Fibroblast of peridontal ligament (primary cell): ENCODE results near the gene HTR3B.
"Not testable (repeated sequence)": the region's sequence is repeated elsewhere in the genome, so short reads cannot be mapped to it uniquely, and the experiment has no call there.

Source experiments
- DNase-seq: peaks from one replicate; pipeline ENCODE4 v3.0.0-alpha.2; 2010; ENCODE audit errors: extremely low read depth

Gene HTR3B

GRCh38 chr11:113946162-113946561 lies 41.6 kb downstream of the HTR3B start:
- DNase-seq, result not testable (repeated sequence)

DNA sequence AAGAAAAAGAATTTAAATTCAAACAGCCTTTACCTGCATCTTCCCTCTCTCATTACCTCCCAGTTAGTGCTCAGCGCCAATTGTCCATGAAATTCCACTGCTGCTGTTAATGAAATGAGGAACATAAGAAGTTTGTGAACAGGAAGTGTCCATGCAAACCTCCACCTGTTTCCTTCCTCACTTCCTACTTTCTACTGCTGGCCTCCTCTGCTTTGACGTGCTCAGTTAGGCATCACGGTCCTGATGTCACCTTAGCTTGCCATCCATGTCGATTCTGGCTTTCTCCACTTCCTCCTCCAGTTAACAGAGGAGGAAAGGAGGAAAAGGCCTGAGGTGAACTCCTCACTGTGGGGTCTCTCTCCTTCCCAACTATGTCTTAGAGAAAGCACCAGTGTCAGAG lies 43.4 kb downstream of the HTR3B start:
- DNase-seq, result no peak

DNA sequence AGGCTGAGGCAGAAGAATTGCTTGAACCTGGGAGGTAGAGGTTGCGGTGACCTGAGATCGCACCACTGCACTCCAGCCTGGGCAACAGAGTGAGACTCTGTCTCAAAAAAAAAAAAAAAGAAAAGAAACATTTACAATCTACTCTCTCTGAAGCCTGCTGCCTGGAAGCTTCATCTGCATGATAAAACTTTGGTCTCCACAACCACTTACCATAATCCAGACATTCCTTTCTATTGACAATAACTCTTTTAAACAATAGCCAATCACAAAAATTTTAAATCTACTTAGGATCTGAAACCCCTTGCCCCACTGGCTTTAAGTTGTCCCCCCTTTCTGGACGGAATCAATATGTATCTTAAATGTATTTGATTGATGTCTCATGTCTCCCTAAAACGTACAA lies 45.3 kb downstream of the HTR3B start:
- DNase-seq, result no peak

DNA sequence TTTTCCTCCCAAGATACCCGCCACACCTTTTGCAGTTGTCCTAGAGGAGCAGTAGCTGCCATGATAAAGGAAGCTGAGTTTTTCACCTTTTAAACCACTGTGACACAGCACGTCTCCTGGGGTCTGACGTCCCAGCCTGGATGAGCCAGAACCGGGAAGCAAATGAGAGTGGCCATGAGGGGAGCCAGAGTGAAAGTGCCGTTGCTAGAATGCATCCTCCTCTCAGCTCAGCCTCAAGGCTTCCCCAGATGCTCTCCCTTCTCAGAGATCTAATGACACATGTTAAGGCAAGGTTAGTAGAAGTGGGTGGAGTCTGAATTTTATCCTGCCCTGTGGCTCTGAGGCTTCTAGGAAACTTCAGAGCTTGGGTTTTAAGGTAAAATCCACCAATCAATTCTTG lies 46.9 kb downstream of the HTR3B start:
- DNase-seq, result no peak

- no peak for DNase-seq
Observed at GRCh38 chr11:113952070-113952469, 47.5 kb downstream of the HTR3B start.

- no peak for DNase-seq
Observed at GRCh38 chr11:113952588-113952987, 48.0 kb downstream of the HTR3B start.

DNA sequence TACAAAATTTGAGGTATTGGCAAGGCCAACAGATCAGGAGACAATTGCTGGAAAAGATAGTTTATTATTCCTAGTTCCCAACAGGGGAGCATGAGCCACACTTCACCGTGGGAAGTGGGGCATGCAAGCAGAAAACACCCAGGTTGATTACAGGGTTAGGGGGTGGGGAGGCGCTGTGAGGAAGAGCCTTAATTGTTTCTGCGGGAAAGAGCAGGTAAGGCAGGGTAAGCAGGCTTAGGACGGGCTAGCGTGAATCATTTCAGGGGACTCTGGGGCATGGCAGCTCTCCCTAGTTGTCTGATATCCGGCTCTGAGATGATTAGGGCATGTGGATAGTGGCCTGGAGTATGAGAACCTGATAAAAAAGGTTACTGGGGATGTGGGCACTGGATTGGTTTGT lies 49.6 kb downstream of the HTR3B start:
- no peak for DNase-seq

DNA sequence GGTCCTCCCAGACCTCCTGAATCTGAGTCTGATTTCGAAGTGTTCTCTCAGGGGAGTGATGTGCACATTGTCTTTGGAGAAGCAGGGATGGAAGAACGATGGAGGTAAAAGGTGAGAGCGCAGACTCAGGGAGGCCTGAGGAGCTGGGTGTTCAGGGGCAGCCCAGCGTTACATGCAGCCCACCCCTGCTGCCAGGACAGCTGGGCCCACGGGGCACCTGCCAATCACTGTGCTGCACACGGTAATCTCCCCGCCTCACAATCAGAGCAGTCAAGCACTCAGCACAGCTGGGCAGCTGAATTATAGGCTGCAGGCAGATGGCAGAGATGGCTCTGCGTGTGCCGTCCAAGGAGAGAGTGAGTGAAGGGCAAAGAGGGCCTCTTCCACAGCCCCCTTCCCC lies 52.4 kb downstream of the HTR3B start:
- DNase-seq, result no peak

DNA sequence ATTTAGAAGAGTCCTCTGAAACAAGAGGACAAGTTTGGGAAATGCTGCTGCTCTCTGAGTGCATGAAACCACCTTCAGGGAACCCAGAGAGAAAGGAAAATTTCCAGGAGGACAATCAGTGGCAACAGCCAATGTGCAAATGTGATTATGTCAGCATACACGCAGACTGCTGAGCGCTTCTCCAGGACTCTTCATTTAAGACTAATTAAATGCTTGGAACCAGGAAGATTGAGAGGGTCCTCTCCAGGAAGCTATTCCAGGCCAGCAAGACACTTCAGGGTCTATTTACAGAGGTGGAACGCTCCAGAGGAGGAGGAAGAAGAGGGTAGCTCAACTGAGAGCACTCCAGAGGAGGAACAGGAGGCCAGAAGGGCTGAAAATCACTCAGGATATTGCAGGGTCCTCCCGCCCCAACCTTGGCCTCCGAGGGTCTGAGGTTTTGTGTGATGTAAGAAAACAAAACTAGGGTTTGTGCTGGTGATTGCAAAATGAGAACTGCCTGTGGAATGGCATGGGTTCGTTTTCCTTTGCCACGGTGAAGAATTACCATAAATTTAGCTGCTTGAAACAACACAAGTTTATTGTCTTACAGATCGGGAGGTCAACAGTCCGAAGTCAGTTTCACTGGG lies 56.2 kb downstream of the HTR3B start:
- DNase-seq, result no peak

- DNase-seq, result no peak
Observed at GRCh38 chr11:113967361-113967760, 62.8 kb downstream of the HTR3B start.

DNA sequence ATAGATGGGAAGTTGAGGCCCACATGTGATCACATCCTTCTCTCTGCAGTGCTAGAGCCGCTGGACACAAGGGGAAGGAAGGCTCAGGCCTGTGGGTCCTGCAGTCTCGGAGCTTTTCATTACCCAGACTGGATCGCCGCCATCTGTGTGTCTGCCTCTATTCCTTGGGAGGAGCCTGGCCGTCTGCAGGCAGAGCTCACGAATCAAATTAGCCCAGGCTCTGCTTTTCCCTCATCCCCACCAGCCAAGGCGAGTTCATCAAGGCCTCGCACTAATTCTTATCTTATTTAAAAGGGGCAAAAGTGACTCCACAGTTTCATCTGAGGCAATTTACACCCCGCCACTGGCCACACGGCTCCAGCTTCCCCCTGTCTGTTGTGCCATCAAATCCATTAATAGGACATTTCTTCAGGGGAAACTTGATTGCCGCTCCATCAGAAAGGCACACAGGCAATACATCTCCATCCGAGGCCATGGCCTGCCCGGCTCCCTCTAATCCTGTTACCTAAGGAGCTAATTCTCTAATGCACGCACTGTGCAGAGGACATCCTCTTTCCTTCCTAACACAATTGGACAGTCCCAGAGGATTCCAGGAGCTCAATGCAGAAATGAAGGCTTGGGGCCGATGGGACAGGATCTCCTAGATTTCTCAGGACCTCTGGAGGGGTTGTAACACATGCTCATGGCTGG lies 67.1 kb downstream of the HTR3B start:
- no peak for DNase-seq

DNA sequence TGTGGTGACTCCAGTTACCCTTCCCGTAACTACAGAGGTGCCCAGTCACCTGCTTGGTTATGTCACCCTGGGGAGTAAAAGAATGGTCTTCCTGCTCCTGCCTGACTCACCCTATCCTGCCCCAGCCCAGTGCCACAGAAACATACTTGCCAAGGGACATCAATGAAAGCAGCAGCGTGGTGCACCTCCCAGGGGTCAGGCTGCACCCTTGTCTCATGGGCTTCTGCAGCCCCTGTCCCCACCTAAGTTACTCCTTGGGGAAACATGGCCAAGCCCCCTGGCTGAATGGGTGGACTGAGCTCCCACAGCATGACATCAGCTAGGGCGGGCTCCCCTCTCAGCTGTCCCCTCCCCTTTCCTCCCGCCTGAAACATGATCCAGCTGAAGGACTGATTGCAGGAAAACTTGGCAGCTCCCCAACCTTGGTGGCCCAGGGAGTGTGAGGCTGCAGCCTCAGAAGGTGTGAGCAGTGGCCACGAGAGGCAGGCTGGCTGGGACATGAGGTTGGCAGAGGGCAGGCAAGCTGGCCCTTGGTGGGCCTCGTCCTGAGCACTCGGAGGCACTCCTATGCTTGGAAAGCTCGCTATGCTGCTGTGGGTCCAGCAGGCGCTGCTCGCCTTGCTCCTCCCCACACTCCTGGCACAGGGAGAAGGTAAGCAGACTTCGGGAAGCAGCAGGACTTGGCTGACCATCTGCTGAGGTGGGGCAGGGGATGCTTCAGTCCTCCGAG lies 70.3 kb downstream of the HTR3B start, which contains the start of gene HTR3A:
Gene HTR3A (plus strand): TSS at position 368 of the 730 bp plus-strand sequence. CDS start 218 bp downstream, at position 586.
- no peak for DNase-seq

GRCh38 chr11:113977071-113977490 lies 72.5 kb downstream of the HTR3B start:
- no peak for DNase-seq

DNA sequence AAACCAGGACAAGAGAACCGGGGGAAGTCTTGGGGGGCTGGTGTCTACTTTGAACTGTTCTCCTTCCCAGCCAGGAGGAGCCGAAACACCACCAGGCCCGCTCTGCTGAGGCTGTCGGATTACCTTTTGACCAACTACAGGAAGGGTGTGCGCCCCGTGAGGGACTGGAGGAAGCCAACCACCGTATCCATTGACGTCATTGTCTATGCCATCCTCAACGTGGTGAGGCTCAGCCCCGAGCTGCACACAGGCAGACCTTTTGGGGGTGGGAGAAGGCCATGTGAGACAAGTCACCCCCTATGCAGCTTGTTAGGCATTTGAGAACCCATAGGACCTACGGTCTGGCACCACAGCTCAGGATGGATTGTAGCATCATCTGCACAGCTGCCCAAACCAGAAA lies 73.1 kb downstream of the HTR3B start:
- DNase-seq, result no peak

DNA sequence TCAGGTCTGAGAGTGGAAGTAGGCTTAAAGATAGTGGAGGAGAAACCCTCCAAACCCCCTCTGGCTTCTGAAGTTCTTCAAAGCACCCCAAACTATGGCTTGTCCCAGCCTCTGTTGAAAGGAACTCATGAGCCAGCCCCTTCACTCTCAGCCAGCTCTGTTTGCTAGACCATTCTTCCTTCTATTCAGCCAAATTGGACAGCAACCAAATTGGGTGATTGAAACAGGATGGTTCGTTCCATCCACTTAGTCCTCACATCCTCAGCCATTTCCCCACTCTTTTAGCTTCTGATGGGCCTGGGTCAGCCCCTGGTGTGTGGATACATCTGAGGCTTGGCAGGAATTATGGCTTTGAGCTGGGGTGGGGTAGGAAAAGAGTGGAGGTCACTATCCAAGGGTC lies 74.8 kb downstream of the HTR3B start:
- DNase-seq, result no peak

DNA sequence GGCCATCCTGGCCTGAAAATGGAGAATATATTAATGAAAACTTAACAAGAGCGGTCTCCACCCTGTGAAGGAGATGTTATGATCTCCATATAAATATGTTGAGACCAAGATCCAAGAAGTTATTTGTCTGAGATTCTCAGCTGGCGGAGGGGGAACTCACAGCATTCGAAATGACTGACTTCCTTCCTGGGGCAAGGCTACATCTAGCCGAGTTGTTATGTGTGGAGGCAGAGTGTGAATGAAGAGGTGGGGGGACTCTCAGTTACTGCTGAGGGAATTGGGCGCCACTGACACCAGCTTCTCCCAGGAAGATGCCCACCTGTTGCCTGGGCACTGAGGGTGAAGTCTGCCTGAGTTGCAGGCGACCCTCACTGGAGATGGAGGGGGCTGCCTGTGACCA lies 76.2 kb downstream of the HTR3B start:
- DNase-seq, result no peak

DNA sequence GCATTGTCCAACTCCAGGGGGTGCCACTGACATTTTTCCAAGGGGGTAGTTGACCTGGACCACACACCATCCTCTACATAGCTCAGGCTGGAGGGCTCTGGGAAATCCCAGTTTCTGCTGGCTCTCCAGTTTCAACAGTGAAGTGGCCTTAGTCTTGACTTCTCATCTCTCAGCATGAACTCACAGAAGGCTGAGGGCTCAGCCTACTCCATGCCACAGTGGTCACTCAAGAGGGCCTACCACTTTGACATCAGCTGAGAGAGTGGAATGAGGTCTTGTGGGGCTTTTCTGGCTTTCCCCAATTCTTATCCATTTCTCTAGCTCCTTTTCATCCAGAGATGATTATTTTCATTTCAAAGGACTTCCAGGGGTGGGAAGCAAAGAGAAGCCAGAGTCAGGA lies 77.7 kb downstream of the HTR3B start:
- no peak for DNase-seq

DNA sequence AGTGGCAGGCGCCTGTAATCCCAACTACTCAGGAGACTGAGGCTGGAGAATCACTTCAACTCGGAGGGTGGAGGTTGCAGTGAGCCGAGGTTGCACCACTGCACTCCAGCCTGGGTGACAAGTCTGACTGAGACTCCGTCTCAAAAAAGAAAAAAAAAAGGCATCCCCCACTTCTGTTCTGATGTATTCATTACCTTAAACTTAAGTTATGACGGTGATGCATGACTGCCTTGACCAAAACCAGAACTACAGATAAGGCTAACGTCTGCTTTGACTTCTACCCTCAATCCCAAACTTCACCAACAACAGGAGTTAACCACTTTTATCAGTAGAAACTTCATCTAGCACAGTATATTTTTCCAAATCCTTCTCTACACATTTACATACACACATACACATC lies 80.2 kb downstream of the HTR3B start:
- no peak for DNase-seq

DNA sequence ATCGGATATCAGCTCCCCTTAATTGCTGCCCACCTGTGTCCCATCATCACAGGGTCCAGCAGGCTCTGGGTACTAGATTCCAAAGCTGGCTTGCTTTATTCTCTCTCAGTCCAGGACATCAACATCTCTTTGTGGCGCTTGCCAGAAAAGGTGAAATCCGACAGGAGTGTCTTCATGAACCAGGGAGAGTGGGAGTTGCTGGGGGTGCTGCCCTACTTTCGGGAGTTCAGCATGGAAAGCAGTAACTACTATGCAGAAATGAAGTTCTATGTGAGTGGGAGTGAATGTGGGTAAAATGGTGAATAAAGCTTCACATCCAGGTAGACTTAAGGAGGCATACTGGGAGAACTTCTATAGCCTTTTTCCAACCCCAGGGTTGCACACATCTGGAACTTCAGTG lies 81.3 kb downstream of the HTR3B start:
- DNase-seq, result no peak

DNA sequence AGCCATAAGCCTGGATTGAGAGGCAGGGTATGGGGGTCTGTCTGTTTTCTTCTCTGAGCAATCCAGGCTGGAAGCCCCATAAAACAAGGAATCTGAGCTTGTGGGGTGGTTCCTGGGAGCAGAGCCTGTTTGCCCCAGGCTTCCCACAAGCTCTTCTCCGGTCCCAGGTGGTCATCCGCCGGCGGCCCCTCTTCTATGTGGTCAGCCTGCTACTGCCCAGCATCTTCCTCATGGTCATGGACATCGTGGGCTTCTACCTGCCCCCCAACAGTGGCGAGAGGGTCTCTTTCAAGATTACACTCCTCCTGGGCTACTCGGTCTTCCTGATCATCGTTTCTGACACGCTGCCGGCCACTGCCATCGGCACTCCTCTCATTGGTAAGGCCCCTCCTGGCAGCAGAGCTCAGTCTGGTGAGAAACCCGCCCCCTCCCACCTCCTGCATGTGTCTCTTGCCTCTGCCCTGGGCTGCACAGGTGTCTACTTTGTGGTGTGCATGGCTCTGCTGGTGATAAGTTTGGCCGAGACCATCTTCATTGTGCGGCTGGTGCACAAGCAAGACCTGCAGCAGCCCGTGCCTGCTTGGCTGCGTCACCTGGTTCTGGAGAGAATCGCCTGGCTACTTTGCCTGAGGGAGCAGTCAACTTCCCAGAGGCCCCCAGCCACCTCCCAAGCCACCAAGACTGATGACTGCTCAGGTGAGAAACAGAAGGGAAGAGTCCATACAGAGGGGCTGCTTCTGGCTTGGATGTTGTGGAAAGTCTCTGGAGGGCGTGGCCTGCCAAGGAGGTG lies 82.0 kb downstream of the HTR3B start:
- no peak for DNase-seq

DNA sequence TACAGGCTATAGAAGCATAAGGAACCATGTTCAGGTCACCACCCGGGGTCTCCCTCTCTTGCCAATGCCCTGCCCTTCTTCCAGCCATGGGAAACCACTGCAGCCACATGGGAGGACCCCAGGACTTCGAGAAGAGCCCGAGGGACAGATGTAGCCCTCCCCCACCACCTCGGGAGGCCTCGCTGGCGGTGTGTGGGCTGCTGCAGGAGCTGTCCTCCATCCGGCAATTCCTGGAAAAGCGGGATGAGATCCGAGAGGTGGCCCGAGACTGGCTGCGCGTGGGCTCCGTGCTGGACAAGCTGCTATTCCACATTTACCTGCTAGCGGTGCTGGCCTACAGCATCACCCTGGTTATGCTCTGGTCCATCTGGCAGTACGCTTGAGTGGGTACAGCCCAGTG lies 84.8 kb downstream of the HTR3B start:
- DNase-seq, result no peak

- DNase-seq, result no peak
Observed at GRCh38 chr11:113989916-113990315, 85.3 kb downstream of the HTR3B start.
